Limb (tissue), 2 donors: Measurements from ENCODE around the gene CALD1.

ENCODE experiments used
- DNase-seq, 2 donors: peaks; one replicate each; pipeline ENCODE4 v3.0.0-alpha.2; 2016; ENCODE audit errors: extremely low spot score in 2 of 2

CALD1 gene

GRCh38 chr7:134787720-134788119 is 8.3 kb downstream of the CALD1 start:
- no peak for DNase-seq

GRCh38 chr7:134788191-134788590 is 8.8 kb downstream of the CALD1 start:
- DNase-seq = no peak

GRCh38 chr7:134789967-134790685 is 10.7 kb downstream of the CALD1 start:
- no peak for DNase-seq

GRCh38 chr7:134792968-134793367 is 13.5 kb downstream of the CALD1 start:
- DNase-seq = no peak

- no peak for DNase-seq
These were observed 15.8 kb downstream of the CALD1 start for GRCh38 chr7:134795231-134795630.

GRCh38 chr7:134798155-134798554 is 18.7 kb downstream of the CALD1 start:
- DNase-seq = no peak

GRCh38 chr7:134799377-134799776 is 19.9 kb downstream of the CALD1 start:
- no peak for DNase-seq

- no peak for DNase-seq
These were observed 23.3 kb downstream of the CALD1 start for GRCh38 chr7:134802762-134803161.

GRCh38 chr7:134804351-134804750 is 24.9 kb downstream of the CALD1 start:
- no peak for DNase-seq

GRCh38 chr7:134804854-134805253 is 25.4 kb downstream of the CALD1 start:
- no peak for DNase-seq

GRCh38 chr7:134806197-134806596 is 26.8 kb downstream of the CALD1 start:
- no peak for DNase-seq

- DNase-seq = no peak
These were observed 30.2 kb downstream of the CALD1 start for GRCh38 chr7:134809616-134810015.

GRCh38 chr7:134811765-134812164 is 32.3 kb downstream of the CALD1 start:
- no peak for DNase-seq

GRCh38 chr7:134813663-134814396 is 34.4 kb downstream of the CALD1 start:
- no peak for DNase-seq

GRCh38 chr7:134814730-134815364 is 35.4 kb downstream of the CALD1 start:
- no peak for DNase-seq

- no peak for DNase-seq
These were observed 39.3 kb downstream of the CALD1 start for GRCh38 chr7:134818613-134819345.

GRCh38 chr7:134819401-134819800 is 40.0 kb downstream of the CALD1 start:
- DNase-seq = no peak

GRCh38 chr7:134820295-134820694 is 40.9 kb downstream of the CALD1 start:
- DNase-seq = no peak

GRCh38 chr7:134820778-134821177 is 41.3 kb downstream of the CALD1 start:
- no peak for DNase-seq

- DNase-seq = peak in 1 of 2 donors; percentile 44
These were observed 44.0 kb downstream of the CALD1 start for GRCh38 chr7:134823400-134823799.

GRCh38 chr7:134825666-134826065 is 46.2 kb downstream of the CALD1 start:
- no peak for DNase-seq

GRCh38 chr7:134826105-134826504 is 46.7 kb downstream of the CALD1 start:
- DNase-seq = no peak
